ENCODE measurements around the gene MAML3.
A peak's percentile ranks its signal among the peaks of the same experiment; 100 is the strongest.
"Not testable (repeated sequence)": the region's sequence is repeated elsewhere in the genome, so short reads cannot be mapped to it uniquely, and the experiment has no call there.

MAML3 gene

GRCh38 chr4:139732991-139733570, 420.9 kb downstream of the MAML3 start:
- no peak for DNase-seq (ENCODE audit: low read depth, low spot score)

- DNase-seq (ENCODE audit: low read depth, low spot score): no peak
Observed at GRCh38 chr4:139728840-139729239, 425.1 kb downstream of the MAML3 start.

GRCh38 chr4:139728146-139728545, 425.8 kb downstream of the MAML3 start:
- no peak for DNase-seq (ENCODE audit: low read depth, low spot score)

GRCh38 chr4:139726615-139727014, 427.4 kb downstream of the MAML3 start:
- DNase-seq (ENCODE audit: low read depth, low spot score): no peak

- no peak for DNase-seq (ENCODE audit: low read depth, low spot score)
Observed at GRCh38 chr4:139725236-139725635, 428.7 kb downstream of the MAML3 start.

- DNase-seq (ENCODE audit: low read depth, low spot score): no peak
Observed at GRCh38 chr4:139721789-139722188, 432.2 kb downstream of the MAML3 start.

- DNase-seq (ENCODE audit: low read depth, low spot score): no peak
Observed at GRCh38 chr4:139720806-139721205, 433.2 kb downstream of the MAML3 start.

GRCh38 chr4:139719381-139720101, 434.4 kb downstream of the MAML3 start:
- DNase-seq (ENCODE audit: low read depth, low spot score): no peak

GRCh38 chr4:139718833-139719232, 435.2 kb downstream of the MAML3 start:
- no peak for DNase-seq (ENCODE audit: low read depth, low spot score)

- DNase-seq (ENCODE audit: low read depth, low spot score): no peak
Observed at GRCh38 chr4:139718358-139718757, 435.6 kb downstream of the MAML3 start.

- peak; percentile 35 for DNase-seq (ENCODE audit: low read depth, low spot score)
Observed at GRCh38 chr4:139715746-139716391, 438.1 kb downstream of the MAML3 start.

- no peak for DNase-seq (ENCODE audit: low read depth, low spot score)
Observed at GRCh38 chr4:139712882-139713281, 441.1 kb downstream of the MAML3 start.

GRCh38 chr4:139711461-139711860, 442.5 kb downstream of the MAML3 start:
- peak; percentile 58 for DNase-seq (ENCODE audit: low read depth, low spot score)

GRCh38 chr4:139710073-139710472, 443.9 kb downstream of the MAML3 start:
- peak; percentile 71 for DNase-seq (ENCODE audit: low read depth, low spot score)

GRCh38 chr4:139709660-139710059, 444.3 kb downstream of the MAML3 start:
- no peak for DNase-seq (ENCODE audit: low read depth, low spot score)

GRCh38 chr4:139704915-139705485, 449.0 kb downstream of the MAML3 start:
- DNase-seq (ENCODE audit: low read depth, low spot score): no peak

GRCh38 chr4:139700568-139700967, 453.4 kb downstream of the MAML3 start:
- DNase-seq (ENCODE audit: low read depth, low spot score): no peak

GRCh38 chr4:139698167-139698925, 455.6 kb downstream of the MAML3 start:
- not testable (repeated sequence) for DNase-seq (ENCODE audit: low read depth, low spot score)

- no peak for DNase-seq (ENCODE audit: low read depth, low spot score)
Observed at GRCh38 chr4:139696491-139696890, 457.5 kb downstream of the MAML3 start.

- no peak for DNase-seq (ENCODE audit: low read depth, low spot score)
Observed at GRCh38 chr4:139694522-139695107, 459.4 kb downstream of the MAML3 start.

- DNase-seq (ENCODE audit: low read depth, low spot score): no peak
Observed at GRCh38 chr4:139692309-139693012, 461.5 kb downstream of the MAML3 start.
